Measurements from ENCODE around the gene CD1D. TPM values are rescaled to one million over a fixed set of nuclear protein-coding genes. Genes with fewer than 3 reads are reported as not detected.
A peak's percentile ranks its signal among the peaks of the same experiment; 100 is the strongest.

The CD1D gene
- total RNA-seq, 1 experiment from 2014 or later: not detected

- DNase-seq (ENCODE audit: low read depth, low spot score) (peak; percentile 33), ATAC-seq (peak; percentile 95)
- H3K27me3 ChIP-seq (ENCODE audit: control insufficient read depth, insufficient read depth, low read length): no peaks in the 10 kb centered on the region; the same call in 1 of the 2 replicates
- H3K4me3 ChIP-seq (ENCODE audit: low read depth in 2 of 2, low read length in 2 of 2): no peak overlapping the region
- no TSS peak for BruUV-seq (replicated peaks)
- in situ Hi-C loops (cut with HindIII; ENCODE audit: low pct_unique_long_range_greater_than_20kb, low sequenced_read_pairs): no loop called here
- no peak for TF ChIP-seq SIN3A (IDR thresholded peaks at IDR 0.05; ENCODE audit: borderline replicate concordance, insufficient read depth, low read depth, low read length)
- TF ChIP-seq, protein P1, sequence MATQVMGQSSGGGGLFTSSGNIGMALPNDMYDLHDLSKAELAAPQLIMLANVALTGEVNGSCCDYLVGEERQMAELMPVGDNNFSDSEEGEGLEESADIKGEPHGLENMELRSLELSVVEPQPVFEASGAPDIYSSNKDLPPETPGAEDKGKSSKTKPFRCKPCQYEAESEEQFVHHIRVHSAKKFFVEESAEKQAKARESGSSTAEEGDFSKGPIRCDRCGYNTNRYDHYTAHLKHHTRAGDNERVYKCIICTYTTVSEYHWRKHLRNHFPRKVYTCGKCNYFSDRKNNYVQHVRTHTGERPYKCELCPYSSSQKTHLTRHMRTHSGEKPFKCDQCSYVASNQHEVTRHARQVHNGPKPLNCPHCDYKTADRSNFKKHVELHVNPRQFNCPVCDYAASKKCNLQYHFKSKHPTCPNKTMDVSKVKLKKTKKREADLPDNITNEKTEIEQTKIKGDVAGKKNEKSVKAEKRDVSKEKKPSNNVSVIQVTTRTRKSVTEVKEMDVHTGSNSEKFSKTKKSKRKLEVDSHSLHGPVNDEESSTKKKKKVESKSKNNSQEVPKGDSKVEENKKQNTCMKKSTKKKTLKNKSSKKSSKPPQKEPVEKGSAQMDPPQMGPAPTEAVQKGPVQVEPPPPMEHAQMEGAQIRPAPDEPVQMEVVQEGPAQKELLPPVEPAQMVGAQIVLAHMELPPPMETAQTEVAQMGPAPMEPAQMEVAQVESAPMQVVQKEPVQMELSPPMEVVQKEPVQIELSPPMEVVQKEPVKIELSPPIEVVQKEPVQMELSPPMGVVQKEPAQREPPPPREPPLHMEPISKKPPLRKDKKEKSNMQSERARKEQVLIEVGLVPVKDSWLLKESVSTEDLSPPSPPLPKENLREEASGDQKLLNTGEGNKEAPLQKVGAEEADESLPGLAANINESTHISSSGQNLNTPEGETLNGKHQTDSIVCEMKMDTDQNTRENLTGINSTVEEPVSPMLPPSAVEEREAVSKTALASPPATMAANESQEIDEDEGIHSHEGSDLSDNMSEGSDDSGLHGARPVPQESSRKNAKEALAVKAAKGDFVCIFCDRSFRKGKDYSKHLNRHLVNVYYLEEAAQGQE (IDR thresholded peaks at IDR 0.05; ENCODE audit: insufficient read depth in 1 of 2, low read depth in 2 of 2, low read length in 1 of 2): no peak
- TF ChIP-seq, protein P2, sequence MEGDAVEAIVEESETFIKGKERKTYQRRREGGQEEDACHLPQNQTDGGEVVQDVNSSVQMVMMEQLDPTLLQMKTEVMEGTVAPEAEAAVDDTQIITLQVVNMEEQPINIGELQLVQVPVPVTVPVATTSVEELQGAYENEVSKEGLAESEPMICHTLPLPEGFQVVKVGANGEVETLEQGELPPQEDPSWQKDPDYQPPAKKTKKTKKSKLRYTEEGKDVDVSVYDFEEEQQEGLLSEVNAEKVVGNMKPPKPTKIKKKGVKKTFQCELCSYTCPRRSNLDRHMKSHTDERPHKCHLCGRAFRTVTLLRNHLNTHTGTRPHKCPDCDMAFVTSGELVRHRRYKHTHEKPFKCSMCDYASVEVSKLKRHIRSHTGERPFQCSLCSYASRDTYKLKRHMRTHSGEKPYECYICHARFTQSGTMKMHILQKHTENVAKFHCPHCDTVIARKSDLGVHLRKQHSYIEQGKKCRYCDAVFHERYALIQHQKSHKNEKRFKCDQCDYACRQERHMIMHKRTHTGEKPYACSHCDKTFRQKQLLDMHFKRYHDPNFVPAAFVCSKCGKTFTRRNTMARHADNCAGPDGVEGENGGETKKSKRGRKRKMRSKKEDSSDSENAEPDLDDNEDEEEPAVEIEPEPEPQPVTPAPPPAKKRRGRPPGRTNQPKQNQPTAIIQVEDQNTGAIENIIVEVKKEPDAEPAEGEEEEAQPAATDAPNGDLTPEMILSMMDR (IDR thresholded peaks at IDR 0.05): peak; percentile 78
- no peaks in the 10 kb centered on the region; the same call in 1 of the 2 replicates for H3K36me3 ChIP-seq (ENCODE audit: control insufficient read depth, insufficient read depth, low read length)
- POLR2A ChIA-PET: interaction anchor here (0.6 kb wide), 1 partner anchor 47 kb away, joined by 3 read pairs; no protein-coding TSS in a partner anchor
- intact Hi-C loops (cut with micrococcal nuclease; ENCODE audit: unreplicated experiment): loop anchor here (10.0 kb wide), 1 partner anchor 121 kb away; no protein-coding TSS in a partner anchor
- H3K4me1 ChIP-seq (ENCODE audit: control insufficient read depth, insufficient read depth, low read length): no peaks in the 10 kb centered on the region; the same call in 1 of the 2 replicates
- H3K27ac ChIP-seq (ENCODE audit: low read length): no peak overlapping the region
- CTCF ChIA-PET: interaction anchor here (0.6 to 1.8 kb wide), 6 partner anchors 10 to 794 kb away, joined by 3 to 8 read pairs (median 4); no protein-coding TSS in a partner anchor
- no peaks in the 10 kb centered on the region for H3K9me3 ChIP-seq (ENCODE audit: control insufficient read depth, insufficient read depth, low read depth, low read length)
Observed at GRCh38 chr1:158203693-158204457, 23.2 kb downstream of the CD1D start.

GRCh38 chr1:158204458-158204827, 23.7 kb downstream of the CD1D start:
- Histone ChIP-seq H3K36me3 (ENCODE audit: control insufficient read depth, insufficient read depth, low read length) (no peaks in the 10 kb centered on the region; the same call in 1 of the 2 replicates), H3K27me3 (ENCODE audit: control insufficient read depth, insufficient read depth, low read length) (no peaks in the 10 kb centered on the region; the same call in 1 of the 2 replicates), H3K4me1 (ENCODE audit: control insufficient read depth, insufficient read depth, low read length) (no peaks in the 10 kb centered on the region; the same call in 1 of the 2 replicates), H3K4me3 (ENCODE audit: low read depth in 2 of 2, low read length in 2 of 2) (no peak overlapping the region), H3K27ac (ENCODE audit: low read length) (no peak overlapping the region), H3K9me3 (ENCODE audit: control insufficient read depth, insufficient read depth, low read depth, low read length) (no peaks in the 10 kb centered on the region)
- in situ Hi-C loops (cut with HindIII; ENCODE audit: low pct_unique_long_range_greater_than_20kb, low sequenced_read_pairs): no loop called here
- ATAC-seq (no peak), DNase-seq (ENCODE audit: low read depth, low spot score) (no peak)
- ChIA-PET CTCF (interaction anchor here (1.0 to 1.8 kb wide), 5 partner anchors 9 to 793 kb away, joined by 3 to 8 read pairs (median 4); no protein-coding TSS in a partner anchor), POLR2A (interaction anchor here (0.6 kb wide), 1 partner anchor 860 kb away, joined by 3 read pairs; no protein-coding TSS in a partner anchor)
- TF ChIP-seq, protein P1 (IDR thresholded peaks at IDR 0.05; ENCODE audit: insufficient read depth in 1 of 2, low read depth in 2 of 2, low read length in 1 of 2): no peak
- no peak for TF ChIP-seq POLR2AphosphoS5 (IDR thresholded peaks at IDR 0.05; ENCODE audit: low read depth, low read length)
- TF ChIP-seq SIN3A (IDR thresholded peaks at IDR 0.05; ENCODE audit: borderline replicate concordance, insufficient read depth, low read depth, low read length): no peak
- TF ChIP-seq, protein P2 (IDR thresholded peaks at IDR 0.05): no peak
- no peak for TF ChIP-seq TCF7L2 (IDR thresholded peaks at IDR 0.05; ENCODE audit: low read depth, low read length)
- intact Hi-C loops (cut with micrococcal nuclease; ENCODE audit: unreplicated experiment): loop anchor here (10.0 kb wide), 1 partner anchor 120 kb away; no protein-coding TSS in a partner anchor
- BruUV-seq (replicated peaks): no TSS peak
